HG03378 (cell line): ENCODE measurements around the gene ZIC5.

Experiments used
- ATAC-seq: cut with Tn5 transposase; IDR thresholded peaks from one replicate; pipeline ENCODE4 v1.9.1; 2021; ENCODE audit warnings: mild to moderate bottlenecking, moderate library complexity; ENCODE audit not compliant: unreplicated experiment

The ZIC5 gene

GRCh38 chr13:99971576-99972189 lies at the start of gene ZIC5:
ZIC5 (minus strand) TSS chr13:99971767; CDS start chr13:99971603, 164 bp downstream.
- ATAC-seq: no peak

DNA sequence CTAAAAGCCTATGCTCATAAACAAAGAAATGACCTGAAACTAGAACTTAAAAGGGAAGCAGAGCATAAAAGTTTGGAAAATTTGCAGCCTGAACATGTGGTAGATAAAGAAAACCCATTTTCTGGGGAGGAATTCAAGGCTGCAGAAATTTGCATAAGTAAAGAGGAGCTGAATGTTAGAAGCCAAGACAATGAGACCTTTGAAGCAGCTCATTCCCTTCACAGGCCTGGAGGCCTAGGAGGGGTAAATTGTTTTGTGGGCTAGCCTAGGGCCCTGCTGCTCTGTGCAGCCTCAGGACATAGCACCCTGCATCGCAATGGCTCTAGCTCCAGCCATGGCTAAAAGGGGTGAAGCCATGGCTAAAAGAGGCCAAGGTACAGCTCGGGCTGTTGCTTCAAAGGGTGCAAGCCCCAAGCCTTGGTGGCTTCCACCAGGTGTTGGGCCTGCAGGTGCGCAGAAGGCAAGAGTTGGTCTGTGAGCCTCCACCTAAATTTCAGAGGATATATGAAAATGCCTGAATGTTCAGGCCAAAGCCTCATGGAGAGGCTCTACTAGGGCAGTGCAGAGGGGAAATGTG lies 48.3 kb upstream of the ZIC5 start:
- ATAC-seq: no peak

DNA sequence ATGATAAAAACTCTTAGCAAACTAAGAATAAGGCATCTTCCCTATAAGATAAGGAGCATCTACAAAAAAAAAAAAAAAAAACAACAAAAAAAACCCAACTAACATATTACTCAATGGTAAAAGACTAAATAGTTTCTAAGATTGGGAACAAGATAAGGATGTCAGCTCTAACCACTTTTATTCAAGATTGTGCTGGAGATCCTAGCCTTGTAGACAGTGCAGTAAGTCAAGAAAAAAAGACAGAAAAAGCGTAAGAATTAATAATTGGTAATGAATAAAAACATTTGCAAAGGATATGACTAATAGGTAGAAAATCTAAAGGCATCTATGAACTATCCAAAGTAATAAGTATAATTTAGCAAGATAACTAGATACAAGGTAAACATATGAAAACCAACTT lies 43.1 kb upstream of the ZIC5 start:
- ATAC-seq: no peak

- no peak for ATAC-seq
Observed at GRCh38 chr13:99998261-99998660, 26.7 kb upstream of the ZIC5 start.

DNA sequence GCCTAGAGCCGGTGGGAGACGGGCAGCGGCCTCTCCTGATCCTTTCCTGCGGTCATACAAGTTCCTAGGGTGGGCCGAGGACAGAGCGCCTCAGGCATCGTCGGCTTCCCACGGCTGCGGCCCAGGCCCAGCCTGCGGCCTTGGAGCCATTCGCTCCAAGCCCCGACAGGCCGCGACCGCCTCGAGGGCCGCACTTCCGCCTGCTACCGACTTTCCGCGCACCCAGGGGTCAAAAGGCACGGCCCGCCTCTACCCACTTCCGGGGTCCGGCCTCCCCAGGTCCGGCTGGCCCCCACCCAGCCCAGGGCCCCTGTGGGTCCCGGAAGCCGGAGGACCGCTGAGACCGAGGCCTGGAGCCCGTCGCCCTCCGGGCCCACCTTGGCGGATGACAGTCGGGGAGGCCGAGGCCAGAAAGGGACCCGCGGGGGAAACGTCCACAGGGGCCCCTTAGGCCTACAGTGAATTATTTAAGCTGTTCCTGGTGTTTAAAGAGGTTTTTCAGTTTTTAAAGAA lies 26.2 kb upstream of the ZIC5 start:
- ATAC-seq: no peak

GRCh38 chr13:99996381-99996973 lies 24.9 kb upstream of the ZIC5 start:
- no peak for ATAC-seq

GRCh38 chr13:99995589-99996380 lies 24.2 kb upstream of the ZIC5 start:
- ATAC-seq: no peak

GRCh38 chr13:99995104-99995588 lies 23.6 kb upstream of the ZIC5 start:
- no peak for ATAC-seq

DNA sequence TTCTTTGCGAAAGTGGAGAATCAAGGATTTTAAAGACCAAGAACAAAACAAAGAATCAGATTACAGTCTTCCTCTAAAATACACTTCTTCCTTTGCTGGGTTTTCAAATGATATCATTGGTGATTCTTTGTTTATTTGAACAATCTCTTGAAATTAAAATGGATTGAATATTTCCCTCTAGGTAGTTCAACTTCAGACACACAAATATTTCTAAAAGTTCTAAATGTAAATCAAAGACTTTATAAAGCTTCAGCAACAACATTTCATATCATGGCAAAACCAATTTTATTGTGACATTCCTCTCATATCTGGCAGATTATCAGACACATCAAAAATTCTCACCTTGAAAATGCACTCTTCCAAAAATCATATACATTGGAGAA lies 23.1 kb upstream of the ZIC5 start:
- no peak for ATAC-seq

GRCh38 chr13:99993660-99994637 lies 22.4 kb upstream of the ZIC5 start:
- no peak for ATAC-seq

DNA sequence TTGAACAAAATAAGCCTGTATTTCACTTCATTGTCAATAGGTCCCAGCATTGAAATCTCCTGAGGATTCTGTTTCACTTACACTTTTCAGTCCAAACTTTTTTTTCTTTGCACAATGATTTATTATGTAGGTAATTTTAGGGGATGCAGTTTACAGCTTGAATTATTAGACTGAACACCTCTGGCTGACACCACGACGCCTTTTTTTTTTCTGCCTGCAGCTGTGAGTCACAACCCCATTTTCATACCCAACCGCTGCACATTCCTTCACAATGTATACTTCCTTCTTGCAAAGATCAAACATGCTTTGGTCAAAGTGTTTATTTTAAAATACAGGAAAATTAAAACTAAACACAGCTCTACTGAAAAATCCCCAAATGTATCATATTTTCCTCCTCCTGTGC lies 21.4 kb upstream of the ZIC5 start:
- ATAC-seq: no peak

GRCh38 chr13:99991828-99992775 lies 20.5 kb upstream of the ZIC5 start:
- no peak for ATAC-seq

DNA sequence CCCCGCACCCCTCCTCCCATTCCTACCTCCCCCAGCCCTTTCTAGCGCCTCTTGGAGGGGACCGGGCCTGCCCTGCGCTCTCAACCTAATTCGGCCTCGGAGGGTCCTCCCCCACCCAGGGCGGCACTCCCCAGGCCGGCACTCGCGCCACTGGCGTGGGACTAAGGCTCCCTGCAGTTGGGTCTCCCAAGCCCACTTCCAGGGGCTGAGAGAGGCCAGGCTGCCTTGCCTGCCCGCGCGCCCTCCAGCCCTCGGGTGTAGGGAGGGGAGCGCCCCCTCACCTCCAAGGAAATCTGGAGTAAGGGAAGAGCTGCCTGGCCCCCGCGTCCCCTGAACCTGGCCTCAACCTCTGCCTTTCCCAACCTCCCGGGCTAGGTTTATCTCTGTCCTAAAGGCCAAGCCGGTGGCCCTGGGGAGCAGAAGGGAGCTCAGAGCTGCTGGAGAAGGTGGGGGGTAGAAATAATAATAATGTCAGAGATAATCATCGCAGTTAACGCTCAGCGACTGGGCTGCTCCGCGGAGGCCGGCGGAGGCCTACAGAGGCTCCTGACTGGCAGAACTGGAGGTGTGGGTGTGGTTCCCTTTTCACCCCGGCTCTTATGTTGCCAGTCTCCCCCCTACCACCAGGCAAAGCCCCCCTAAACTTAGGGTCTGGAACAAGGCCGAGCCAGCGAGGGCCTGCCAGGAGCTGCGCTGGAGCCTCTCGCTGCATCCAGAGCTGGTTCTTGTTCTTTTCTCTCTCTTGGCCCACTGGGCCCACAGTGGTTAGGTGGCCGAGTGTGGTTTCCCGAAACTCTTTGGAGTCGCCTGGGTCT lies 19.7 kb upstream of the ZIC5 start:
- ATAC-seq: no peak

DNA sequence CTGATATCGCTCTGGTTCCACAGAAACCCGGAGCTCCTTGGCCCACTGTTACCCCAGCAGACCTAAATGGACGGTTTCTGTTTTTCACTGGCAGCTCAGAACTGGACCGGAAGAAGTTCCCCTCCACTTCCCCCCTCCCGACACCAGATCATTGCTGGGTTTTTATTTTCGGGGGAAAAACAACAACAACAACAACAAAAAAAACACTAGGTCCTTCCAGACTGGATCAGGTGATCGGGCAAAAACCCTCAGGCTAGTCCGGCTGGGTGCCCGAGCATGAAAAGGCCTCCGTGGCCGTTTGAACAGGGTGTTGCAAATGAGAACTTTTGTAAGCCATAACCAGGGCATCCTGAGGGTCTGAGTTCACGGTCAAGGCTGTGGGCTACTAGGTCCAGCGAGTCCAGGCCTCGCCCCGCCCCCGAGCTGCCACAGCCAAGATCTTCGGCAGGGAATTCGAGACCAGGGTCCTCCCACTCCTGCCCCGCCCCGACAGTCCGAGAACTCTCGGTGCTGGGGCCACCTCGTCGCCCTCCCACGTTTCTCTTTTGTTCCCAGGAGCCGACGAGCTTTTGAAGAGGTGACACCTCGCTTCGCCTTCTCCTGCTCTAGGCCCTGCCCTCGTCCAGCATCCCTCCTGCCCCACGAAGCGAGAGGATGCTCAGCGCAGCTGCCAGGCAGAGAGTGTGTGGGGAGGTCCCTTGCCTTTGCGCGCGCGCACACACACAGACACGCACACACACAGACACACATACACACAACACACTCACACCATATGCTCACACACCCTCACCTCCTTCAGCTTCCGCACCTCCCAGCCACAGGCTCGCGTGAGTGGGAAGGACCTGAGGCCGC lies 18.8 kb upstream of the ZIC5 start:
- ATAC-seq: no peak

GRCh38 chr13:99989276-99990125 lies 17.9 kb upstream of the ZIC5 start:
- no peak for ATAC-seq

DNA sequence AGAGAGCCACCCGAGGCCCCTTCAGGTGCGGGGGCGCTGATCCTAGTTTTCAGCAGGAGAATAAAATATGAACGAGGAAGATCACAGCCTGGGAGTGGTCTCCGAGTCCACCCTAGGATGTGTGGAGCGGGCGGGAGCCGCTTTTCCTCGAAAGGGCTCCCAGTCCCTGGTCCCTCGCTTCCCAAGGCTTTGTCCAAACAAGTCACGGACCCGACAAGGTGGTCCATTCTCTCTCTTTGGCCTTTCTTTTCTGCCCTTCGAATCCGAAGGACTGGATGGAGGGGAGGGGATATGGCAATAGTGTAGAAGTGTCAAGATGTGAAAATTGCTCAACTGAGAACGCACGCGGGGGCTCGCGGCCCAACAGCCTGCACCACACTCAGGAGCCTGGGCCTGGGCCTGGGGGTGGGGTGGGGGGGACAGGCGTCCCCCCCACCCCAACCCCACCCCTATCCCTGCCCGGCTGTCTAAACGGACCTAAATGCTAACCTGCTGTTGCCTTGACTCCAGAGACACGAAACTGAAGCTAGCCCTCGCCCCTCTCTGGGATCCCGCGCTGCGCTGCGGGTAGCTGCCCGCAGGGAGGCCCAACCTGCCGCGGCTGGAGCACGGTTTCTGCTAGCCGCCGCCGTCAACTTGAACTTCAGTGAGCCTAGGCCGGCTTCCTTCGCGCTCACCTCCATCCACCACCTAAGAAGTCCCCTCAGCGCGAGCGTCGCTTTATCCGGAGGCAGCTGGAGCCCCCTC lies 17.1 kb upstream of the ZIC5 start:
- no peak for ATAC-seq
